Fibroblast of skin of abdomen (primary cell): Measurements from ENCODE around the gene B9D1. TPM values are rescaled to one million over a fixed set of nuclear protein-coding genes. Genes with fewer than 3 reads are reported as not detected.

Experiments
- DNase-seq: peaks from one replicate; pipeline ENCODE4 v3.0.0-alpha.2; 2013
- polyA plus RNA-seq, 2 experiments: library from polyadenylated mRNA; unstranded; fragments of 120-200 nt; gene quantifications; one replicate each; pipeline ENCODE4 v1.2.1, GENCODE V29; 2013; ENCODE audit not compliant: insufficient read length in 2 of 2

The B9D1 gene
- polyA plus RNA-seq (2013, experiment 1 of 2; ENCODE audit: insufficient read length), result 22.2 TPM
- polyA plus RNA-seq (2013, experiment 2 of 2; ENCODE audit: insufficient read length), result 24.5 TPM

DNA sequence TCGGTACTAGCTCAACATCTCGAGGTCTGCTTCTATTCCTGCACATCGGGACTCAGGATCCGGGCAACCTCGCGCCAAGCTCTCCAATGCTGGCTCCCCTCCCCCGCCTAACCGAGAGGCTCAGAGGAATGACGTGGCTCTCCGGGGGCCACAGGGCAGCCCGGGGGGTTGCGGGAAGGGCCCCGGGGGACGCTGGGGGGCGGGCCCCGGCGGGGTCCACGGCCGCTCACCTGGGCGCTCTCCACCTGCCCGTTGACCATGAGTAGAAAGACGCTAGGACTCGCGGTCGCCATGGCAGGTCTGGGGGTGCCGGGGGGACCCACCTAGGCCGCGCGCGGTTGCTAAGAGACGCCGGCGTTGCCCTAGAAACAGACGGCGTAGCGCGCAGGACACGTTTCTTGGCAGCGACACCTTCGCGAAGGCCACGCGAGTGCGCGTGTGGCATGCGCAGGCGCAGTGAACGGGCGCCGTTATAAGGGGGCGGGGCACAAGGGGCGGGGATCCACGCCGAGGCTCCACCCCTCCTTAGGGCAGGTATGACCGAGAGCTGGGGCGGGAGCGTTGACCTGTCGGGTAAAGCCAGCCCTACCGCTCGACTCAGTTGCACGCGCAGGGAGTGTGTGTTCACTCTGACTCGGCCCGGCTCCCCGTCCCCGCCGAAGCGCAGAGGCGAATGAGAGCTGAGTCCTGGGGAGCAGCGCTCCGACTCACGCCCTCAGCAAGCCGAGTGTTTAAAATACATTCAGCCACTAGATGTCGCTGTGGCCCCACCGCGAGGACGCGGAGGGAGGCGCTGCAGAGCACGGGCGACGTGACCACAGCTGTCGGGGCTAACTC, at the start of gene B9D1:
Gene B9D1, minus strand, starts transcription at position 447 of the 837 bp plus-strand sequence. Its CDS starts 154 bp downstream, at position 293.
- DNase-seq, result peak; percentile 91

GRCh38 chr17:19411631-19412030, 49.1 kb upstream of the B9D1 start:
- DNase-seq, result no peak

- DNase-seq, result peak; percentile 65
Measured at GRCh38 chr17:19410875-19411620, 48.5 kb upstream of the B9D1 start, which contains the start of gene RNF112. TSS of gene RNF112 (plus strand) at chr17:19411232. CDS start at chr17:19411409, 177 bp downstream.

DNA sequence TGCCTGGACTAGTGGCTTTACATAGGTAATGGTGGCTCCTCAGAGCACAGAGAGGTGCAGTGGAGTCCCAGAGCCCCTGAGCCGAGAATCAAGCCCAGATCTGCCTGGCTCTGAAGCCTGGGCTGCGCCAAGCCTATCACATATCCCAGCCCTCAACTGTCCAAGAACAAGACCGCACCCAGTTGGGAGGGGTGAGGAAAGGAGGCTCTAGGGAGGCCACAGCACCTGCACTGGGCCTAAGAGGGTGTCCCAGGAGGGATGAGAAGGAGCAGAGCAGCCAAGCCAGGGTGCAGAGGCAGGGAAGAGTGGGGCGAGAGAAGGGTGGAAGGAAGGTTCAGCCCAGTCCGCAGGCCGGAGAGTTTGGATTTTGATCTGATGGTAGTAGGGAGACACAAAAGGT, 47.6 kb upstream of the B9D1 start:
- DNase-seq, result no peak

DNA sequence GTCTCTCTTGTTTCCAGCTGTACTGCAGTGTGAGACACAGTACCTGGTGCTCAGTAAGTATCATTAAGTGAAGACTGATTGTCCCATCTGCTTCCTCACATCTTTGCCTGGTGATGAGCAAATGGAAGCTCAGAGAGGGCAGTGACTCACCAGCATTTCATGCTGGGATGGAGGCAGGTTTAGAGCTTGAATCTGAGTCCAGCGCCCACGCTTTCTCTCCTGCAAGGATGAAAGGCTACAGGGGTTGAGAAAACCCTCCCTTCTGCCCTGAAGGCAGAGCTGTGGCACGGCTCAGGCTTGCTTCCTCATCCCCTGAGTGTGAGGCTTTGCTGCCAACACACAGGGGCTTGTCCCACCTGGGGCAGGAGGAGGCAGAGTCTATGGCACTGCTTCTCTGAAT, 47.0 kb upstream of the B9D1 start:
- peak; percentile 63 for DNase-seq

DNA sequence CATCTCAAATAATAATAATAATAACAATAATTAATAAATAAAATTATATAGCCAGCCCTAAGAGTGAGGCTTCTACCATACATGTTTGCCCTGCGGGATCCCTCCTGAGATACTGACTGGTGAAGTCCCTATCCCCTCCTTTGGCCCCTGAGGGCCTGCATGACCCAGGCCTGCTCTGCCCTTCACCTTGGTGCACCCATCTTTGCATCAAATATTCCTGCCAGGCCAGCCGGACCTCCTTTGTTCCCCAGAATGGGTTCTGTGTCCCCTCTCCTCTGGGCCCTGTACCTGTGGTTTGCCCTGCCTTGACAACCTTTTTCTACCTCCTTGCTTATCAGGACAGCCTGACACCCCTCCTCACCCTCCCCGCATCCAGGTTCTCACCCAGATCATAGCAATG, 46.5 kb upstream of the B9D1 start:
- DNase-seq, result no peak

- no peak for DNase-seq
Measured at GRCh38 chr17:19408346-19408710, 45.8 kb upstream of the B9D1 start.

- DNase-seq, result no peak
Measured at GRCh38 chr17:19407601-19408345, 45.2 kb upstream of the B9D1 start.

DNA sequence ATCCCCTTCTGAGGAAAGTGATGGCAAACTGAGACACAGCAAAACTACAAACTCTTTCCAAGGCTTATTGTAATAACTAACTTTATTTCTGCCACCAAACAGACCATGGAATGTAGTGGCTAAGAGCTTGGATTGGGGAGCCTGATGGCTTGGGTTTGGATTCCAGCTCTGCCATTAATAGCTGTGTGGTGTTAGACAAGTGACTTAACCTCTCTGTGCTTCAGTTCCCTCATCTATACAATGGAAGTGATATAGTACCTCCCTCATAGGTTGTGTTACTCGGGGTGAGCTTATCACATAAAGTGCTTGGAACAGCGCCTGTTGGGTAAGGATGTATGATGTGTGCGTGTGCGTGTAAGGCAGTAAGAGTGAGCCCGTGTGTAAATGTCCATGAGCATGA, 42.6 kb upstream of the B9D1 start:
- no peak for DNase-seq

DNA sequence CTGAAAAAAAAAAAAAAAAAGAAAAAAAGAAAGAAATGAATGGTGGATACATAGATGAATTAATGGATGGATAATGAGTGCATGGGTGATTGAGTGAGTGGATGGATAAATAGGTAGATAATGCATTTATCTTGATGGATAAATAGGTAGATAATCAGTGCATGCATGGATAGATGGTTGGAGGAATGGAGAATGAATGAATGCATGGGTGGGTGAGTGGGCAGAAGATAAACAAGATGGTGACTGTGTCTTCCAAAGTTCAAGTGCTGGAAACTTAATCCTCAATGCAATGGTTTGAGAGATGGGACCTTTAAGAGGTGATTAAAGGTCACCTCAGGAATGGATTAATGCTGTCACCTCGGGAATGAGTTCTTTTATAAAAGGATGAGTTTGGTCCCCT, 41.7 kb upstream of the B9D1 start:
- DNase-seq, result no peak

DNA sequence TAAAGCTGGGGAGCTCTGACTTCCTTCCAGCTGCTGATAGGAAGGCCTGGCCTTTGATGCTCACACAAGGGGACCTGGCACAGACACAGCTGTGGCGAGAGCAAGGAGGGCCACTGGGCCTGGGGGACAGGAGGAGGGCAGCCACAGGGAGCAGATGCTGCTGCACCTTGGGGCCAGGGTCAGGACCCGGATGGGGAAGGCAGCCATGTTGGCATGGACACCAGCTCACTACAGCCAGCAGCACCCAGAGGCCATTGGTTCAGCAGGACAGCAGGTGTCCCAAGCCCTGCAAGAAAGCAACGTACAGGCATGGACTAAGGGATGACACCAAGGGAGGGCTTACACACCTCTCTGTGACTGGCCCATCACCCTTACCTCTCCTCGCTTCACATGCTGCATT, 40.5 kb upstream of the B9D1 start:
- no peak for DNase-seq

DNA sequence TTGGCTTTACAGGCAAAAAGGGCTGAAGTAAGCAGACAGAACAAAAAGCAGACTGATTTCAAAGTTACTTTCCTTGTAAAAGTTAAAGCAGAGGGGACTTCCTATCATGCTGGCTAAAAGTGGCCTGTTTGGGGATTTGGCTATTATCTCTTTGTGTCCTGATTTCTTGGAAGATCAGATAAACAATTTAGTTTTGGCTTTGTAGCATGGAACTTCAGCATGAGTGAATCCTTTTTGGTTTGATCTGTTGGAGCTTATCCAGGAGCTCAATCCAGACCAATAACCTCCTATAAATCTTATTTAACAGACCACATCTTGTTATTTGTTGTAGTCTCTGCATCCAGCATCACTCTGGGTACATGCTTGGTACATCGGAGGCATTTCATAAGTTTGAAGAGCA, 39.6 kb upstream of the B9D1 start:
- DNase-seq, result no peak

GRCh38 chr17:19401321-19402010, 38.9 kb upstream of the B9D1 start:
- no peak for DNase-seq

GRCh38 chr17:19399750-19400450, 37.4 kb upstream of the B9D1 start:
- no peak for DNase-seq

DNA sequence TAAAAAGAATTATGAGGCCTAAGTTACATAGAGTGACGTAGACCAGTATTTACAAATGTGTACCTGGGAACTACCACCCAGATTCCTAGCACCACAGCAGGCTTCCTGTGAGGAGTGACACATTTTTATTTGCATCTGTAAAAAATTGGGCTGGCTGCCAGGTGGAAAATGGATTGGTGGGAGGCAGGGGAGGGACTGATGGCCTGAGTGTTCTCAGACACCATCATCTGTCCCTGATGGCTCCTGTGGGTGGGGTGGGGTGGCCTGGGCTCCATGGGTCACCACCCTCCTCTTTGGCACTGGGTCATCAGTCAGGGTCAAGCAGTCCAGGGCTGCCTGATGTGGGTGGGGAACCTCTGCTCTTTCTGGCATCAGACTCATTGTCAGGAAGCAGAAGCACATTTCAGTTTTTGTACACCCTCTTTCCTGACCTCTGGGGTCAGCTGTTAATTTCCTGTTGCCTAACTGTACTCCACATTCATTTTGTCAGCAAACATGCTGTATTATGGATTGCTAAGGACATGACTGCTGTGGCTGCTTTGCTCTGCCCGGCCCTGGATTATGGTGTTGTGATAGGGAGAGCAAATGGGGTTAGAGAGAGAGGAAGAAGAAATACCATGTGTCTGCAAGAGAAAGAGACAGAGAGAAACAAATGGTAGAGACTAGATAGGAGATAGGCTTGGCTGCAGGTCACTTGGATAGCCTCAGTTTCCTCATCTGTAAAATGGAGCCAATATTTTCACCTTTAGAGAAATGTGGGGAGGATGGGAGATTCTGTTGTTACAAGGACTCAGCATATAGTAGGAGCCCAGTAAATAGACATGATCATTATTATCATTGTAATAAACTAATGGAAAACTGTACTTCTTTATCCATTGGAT, 36.0 kb upstream of the B9D1 start:
- no peak for DNase-seq

- no peak for DNase-seq
Measured at GRCh38 chr17:19397556-19398041, 35.1 kb upstream of the B9D1 start.

- DNase-seq, result no peak
Measured at GRCh38 chr17:19392303-19392702, 29.8 kb upstream of the B9D1 start.

- DNase-seq, result no peak
Measured at GRCh38 chr17:19391432-19391831, 28.9 kb upstream of the B9D1 start.

GRCh38 chr17:19390951-19391350, 28.4 kb upstream of the B9D1 start:
- no peak for DNase-seq
